ENCODE data around the gene REXO1.

The REXO1 gene

GRCh38 chr19:1766800-1767352, 81.4 kb downstream of the REXO1 start:
- peak in 2 of 3 donors; percentile 28 to 55 for DNase-seq

DNA sequence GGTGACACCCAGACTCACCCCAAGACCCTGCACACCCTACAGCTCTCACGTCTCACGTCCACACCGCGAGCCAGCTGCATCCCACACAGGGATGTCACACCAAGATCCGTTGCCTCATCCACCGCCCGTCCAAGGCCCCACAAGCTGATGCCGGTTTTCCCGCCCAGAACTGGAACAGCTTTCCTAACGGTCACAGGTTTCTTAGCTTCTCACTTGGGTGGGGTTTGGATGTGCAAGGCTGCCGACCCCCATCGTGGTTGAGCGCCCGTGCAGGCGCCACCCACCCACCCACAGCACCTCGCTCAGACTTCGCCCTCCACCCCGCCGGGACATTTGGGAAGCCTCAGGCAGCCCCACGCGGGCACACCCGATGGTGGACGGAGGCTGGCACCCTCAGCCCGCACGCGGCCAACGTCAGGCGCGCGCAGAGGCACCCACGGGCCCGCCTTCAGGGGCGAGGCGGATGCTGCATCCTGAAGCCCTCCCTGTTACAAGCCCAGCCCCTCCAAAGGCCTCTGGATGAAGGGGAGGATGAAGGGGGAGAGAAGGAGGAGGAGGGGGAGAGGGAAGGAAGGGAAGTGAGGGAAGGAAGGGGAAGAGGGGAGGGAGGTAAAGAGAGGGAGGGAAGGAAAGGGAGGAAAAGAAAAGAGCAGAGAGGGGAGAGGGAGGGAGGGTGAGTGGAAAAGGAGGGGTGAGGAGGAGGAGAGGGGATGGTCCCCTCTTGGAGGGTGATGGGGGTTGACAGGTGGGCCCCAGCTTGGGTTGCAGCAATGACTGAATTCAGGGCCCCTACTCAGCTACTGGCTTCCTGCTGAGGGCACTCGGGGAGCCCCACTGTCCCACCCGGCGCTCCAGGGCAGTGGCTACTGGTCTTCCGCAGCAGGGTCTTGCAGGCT, 82.1 kb downstream of the REXO1 start:
- no peak for DNase-seq
